ENCODE measurements around the gene LOXHD1. TPM values are rescaled to one million over a fixed set of nuclear protein-coding genes. Genes with fewer than 3 reads are reported as not detected.

The LOXHD1 gene
- total and polyA plus RNA-seq, 2 of the 13 experiments (the other 11 are each of a cell fraction or from before 2014, with no cell fraction given): not detected

GRCh38 chr18:46624127-46624526 lies 32.9 kb downstream of the LOXHD1 start:
- H3K4me2 ChIP-seq (ENCODE audit: low read depth, low read length): no peak overlapping the region
- WGBS (ENCODE audit: low lambda C conversion rate): 57% methylated on average over 10 of the region's 11 CpGs
- FAIRE-seq (no peak), ATAC-seq (no peak), DNase-seq (ENCODE audit: low spot score) (no peak)
- ChIA-PET POLR2A (no interaction called here), CTCF (ENCODE audit: low intra/inter-chr PET ratio, low total read pairs) (no interaction called here)
- intact Hi-C loops (cut with micrococcal nuclease; ENCODE audit: unreplicated experiment) (no loop called here), in situ Hi-C loops (cut with HindIII; ENCODE audit: extremely low pct_ligation_motif_present, low pct_unique_long_range_greater_than_20kb) (no loop called here)
- H3K79me2 ChIP-seq (ENCODE audit: insufficient read depth, low read length): no peaks in the 10 kb centered on the region
- H4K20me1 ChIP-seq (ENCODE audit: insufficient read depth, low read length): no peaks in the 10 kb centered on the region
- no peak overlapping the region for H2AFZ ChIP-seq (ENCODE audit: low read length)
- no peak overlapping the region for H3K27ac ChIP-seq (ENCODE audit: extremely low read length, insufficient read depth, low read length)
- no TSS peak for BruUV-seq (replicated peaks)
- H3K9me3 ChIP-seq (ENCODE audit: low read length): no peaks in the 10 kb centered on the region
- H3K9ac ChIP-seq (ENCODE audit: insufficient read depth, low read depth, low read length): no peak overlapping the region
- no peak for TF ChIP-seq ZBTB14 (CRISPR knock-in tag; IDR thresholded peaks at IDR 0.05)
- TF ChIP-seq IRX3 (CRISPR knock-in tag; IDR thresholded peaks at IDR 0.05; ENCODE audit: borderline replicate concordance, low read depth): no peak
- no peak for TF ChIP-seq JUN (CRISPR knock-in tag; IDR thresholded peaks at IDR 0.05)
- TF ChIP-seq CBFB (CRISPR knock-in tag; IDR thresholded peaks at IDR 0.05): no peak
- no peak for TF ChIP-seq ZNF263 (CRISPR knock-in tag; IDR thresholded peaks at IDR 0.05)
- no peak for TF ChIP-seq FOXM1 (CRISPR knock-in tag; IDR thresholded peaks at IDR 0.05)
- no peak for TF ChIP-seq RFXANK (CRISPR knock-in tag; IDR thresholded peaks at IDR 0.05)
- TF ChIP-seq NPAS2 (CRISPR knock-in tag; IDR thresholded peaks at IDR 0.05; ENCODE audit: borderline replicate concordance): no peak
- TF ChIP-seq ZNF335 (CRISPR knock-in tag; IDR thresholded peaks at IDR 0.05): no peak
- TF ChIP-seq ZFP62 (CRISPR knock-in tag; IDR thresholded peaks at IDR 0.05): no peak
- TF ChIP-seq GTF2F1 (IDR thresholded peaks at IDR 0.05; ENCODE audit: low read length): no peak
- no peak for TF ChIP-seq ZNF230 (CRISPR knock-in tag; IDR thresholded peaks at IDR 0.05)
- TF ChIP-seq SAP130 (CRISPR knock-in tag; IDR thresholded peaks at IDR 0.05; ENCODE audit: low read depth): no peak
- no peak for TF ChIP-seq ZC3H13 (CRISPR knock-in tag; IDR thresholded peaks at IDR 0.05)
- no peak for TF ChIP-seq ZNF775 (CRISPR knock-in tag; IDR thresholded peaks at IDR 0.05; ENCODE audit: borderline replicate concordance)
- peaks cover 1% of the 10 kb centered on the region; the same call in 1 of the 2 replicates for H3K4me1 ChIP-seq (ENCODE audit: insufficient read depth, low read length)
- H3K4me3 ChIP-seq (replicated peaks in 1 of 3; ENCODE audit: insufficient read depth in 1 of 3, low read depth in 2 of 3, low read length in 3 of 3): no peak overlapping the region
- peaks cover 0 to 2% of the 10 kb centered on the region in 2 experiments; a peak in 1 of 5 replicates for H3K27me3 ChIP-seq (ENCODE audit: control insufficient read depth in 1 of 2, insufficient read depth in 2 of 2, low read length in 2 of 2)
- no peaks in the 10 kb centered on the region for H3K36me3 ChIP-seq (replicated peaks in 1 of 2; ENCODE audit: control insufficient read depth in 1 of 2, insufficient read depth in 2 of 2, low read length in 2 of 2)
